Activated naive CD8-positive, alpha-beta T cell treated with anti-CD3 and anti-CD28 coated beads, Interleukin-2, amount 10 ng/mL, durations not matched to agents 7 days and 5 days (primary cell): ENCODE results near the gene SOAT2. TPM values are rescaled to one million over a fixed set of nuclear protein-coding genes. Genes with fewer than 3 reads are reported as not detected.

Source experiments
- ATAC-seq: fragments of 150-1000 bp; cut with Tn5 transposase; one replicate; pipeline ENCODE4 v1.10.0; 2021; ENCODE audit warnings: low read depth, moderate library complexity
- POLR2A ChIA-PET: fragments of 350-600 bp; sonication (Branson Sonifier 250); formaldehyde crosslinking; loops from one replicate; lab custom pipeline; 2021; ENCODE audit warnings: antibody characterized with exemption; lab: Charles Lee
- DNase-seq: peaks from one replicate; pipeline ENCODE4 v3.0.0; 2021
- H3K27ac Mint-ChIP-seq: one replicate; pipeline ENCODE4 v1.8.0; 2022; ENCODE audit warnings: mild to moderate bottlenecking, mixed read lengths
- H3K27me3 Mint-ChIP-seq: one replicate; pipeline ENCODE4 v1.8.0; 2022; ENCODE audit warnings: mild to moderate bottlenecking, moderate library complexity, mixed read lengths
- H3K36me3 Mint-ChIP-seq: one replicate; pipeline ENCODE4 v1.8.0; 2021; ENCODE audit warnings: mild to moderate bottlenecking, mixed read lengths
- H3K4me1 Mint-ChIP-seq: one replicate; pipeline ENCODE4 v1.8.0; 2021; ENCODE audit warnings: mixed read lengths
- H3K4me3 Mint-ChIP-seq: one replicate; pipeline ENCODE4 v1.8.0; 2022; ENCODE audit warnings: mild to moderate bottlenecking, moderate library complexity, mixed read lengths
- H3K9me3 Mint-ChIP-seq: one replicate; pipeline ENCODE4 v1.8.0; 2021; ENCODE audit warnings: mixed read lengths
- total RNA-seq, 2 experiments: library from RNA; stranded (reverse); gene quantifications; one replicate each; pipeline ENCODE4 v1.2.3, GENCODE V29; 2021

SOAT2 gene
- total RNA-seq, 2 experiments from 2014 or later = 9.8 to 10.4 TPM

DNA sequence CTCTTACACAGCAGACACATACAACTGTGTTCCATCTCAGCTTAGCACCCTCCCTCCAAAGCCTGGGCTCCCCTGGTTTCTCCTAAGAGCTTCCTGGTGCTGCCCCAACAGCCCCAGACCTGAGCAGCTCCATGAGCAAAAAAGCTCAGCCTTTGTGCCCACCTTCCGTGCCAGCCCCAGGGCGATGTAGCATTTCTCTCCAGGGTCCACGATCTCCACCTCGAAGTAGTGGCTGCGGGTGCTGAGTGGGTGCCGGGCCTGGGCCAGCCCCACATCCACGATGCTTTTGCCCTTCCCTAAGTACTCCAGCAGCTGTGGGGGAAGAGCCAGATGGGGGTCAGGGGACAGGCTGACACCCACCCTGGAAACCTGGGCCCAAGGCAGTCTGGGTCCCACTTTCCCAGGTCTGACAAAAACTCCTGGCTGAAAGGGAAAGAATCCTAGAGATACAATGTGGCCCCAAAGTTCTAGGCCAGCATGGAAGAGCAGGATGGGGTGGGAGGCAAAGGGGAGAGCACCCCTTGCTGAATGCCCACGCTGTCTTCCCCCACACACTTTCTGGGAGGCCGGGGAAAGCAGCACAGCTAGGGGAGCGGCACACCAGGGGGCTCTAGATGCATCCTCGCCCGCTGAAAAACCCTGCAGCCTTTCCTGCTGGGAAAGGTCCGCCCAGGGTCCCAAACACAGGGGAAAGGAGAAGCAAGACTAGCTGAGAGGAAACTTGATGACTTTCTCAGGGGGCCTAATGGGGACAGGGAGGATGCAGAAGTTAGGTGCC is 35.1 kb upstream of the SOAT2 start:
- POLR2A ChIA-PET = interaction anchor here (1.2 to 3.0 kb wide), 2 partner anchors 11 to 31 kb away, joined by 5 to 25 read pairs; partner anchors contain the start of genes IGFBP6 and SPRYD3
- H3K4me3 Mint-ChIP-seq = no peak overlapping the region
- H3K9me3 Mint-ChIP-seq = no peaks in the 10 kb centered on the region
- DNase-seq = no peak
- ATAC-seq = no peak
- H3K36me3 Mint-ChIP-seq = peaks cover 21% of the 10 kb centered on the region
- H3K4me1 Mint-ChIP-seq = peaks cover 8% of the 10 kb centered on the region
- H3K27me3 Mint-ChIP-seq = no peaks in the 10 kb centered on the region
- H3K27ac Mint-ChIP-seq = no peak overlapping the region

- Mint-ChIP-seq H3K9me3 (no peaks in the 10 kb centered on the region), H3K27ac (no peak overlapping the region), H3K4me1 (peaks cover 8% of the 10 kb centered on the region), H3K36me3 (peaks cover 19% of the 10 kb centered on the region), H3K4me3 (no peak overlapping the region), H3K27me3 (no peaks in the 10 kb centered on the region)
- DNase-seq = no peak
- ATAC-seq = no peak
- POLR2A ChIA-PET = interaction anchor here (1.9 kb wide), 1 partner anchor 10 kb away, joined by 10 read pairs; the partner anchor contains the start of gene SPRYD3
Observed at GRCh38 chr12:53068811-53069585, 34.3 kb upstream of the SOAT2 start.

DNA sequence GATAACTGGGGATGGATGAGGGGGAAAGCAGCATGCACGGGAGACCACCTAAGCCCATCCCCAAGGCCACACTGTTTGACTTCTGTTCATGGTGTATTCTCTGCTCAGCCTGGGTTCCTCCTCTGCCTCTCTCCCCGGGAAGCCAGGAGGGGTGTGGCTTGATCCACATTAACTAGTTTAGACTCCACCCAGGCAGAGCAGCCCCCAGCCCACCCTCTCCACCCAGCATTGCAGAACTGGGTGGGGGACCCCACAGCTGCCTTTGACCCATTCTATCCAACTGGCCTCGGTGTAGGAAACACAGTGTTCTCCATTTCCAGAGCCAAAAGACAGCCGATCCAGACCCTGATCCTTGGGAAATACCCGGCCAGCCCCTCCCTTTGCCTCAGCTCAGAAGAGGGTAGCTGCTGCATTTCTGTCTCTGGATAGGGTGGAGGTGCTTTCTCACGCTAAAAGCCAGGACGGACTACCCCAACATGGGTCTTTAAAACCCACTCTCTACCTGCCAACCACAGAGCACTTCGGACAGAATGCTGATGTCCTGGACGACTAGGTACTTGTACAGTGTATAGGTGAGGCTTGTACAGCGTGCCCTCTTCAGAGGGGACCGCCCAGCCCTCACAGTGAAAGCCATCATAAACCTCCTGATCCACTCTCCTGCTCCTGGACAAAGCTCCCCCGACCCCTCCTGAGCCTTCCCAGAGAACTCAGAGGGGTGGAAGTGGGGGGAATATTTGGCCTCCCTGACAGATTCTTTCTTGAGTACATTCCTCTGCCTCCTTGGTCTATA is 33.5 kb upstream of the SOAT2 start:
- no peaks in the 10 kb centered on the region for H3K27me3 Mint-ChIP-seq
- no peak overlapping the region for H3K4me3 Mint-ChIP-seq
- POLR2A ChIA-PET = interaction anchor here (1.3 to 1.9 kb wide), 2 partner anchors 9 to 34 kb away, joined by 5 to 10 read pairs; partner anchors contain the start of genes SOAT2 and SPRYD3
- no peak for ATAC-seq
- no peak for DNase-seq
- no peaks in the 10 kb centered on the region for H3K9me3 Mint-ChIP-seq
- H3K36me3 Mint-ChIP-seq = peaks cover 15% of the 10 kb centered on the region
- H3K27ac Mint-ChIP-seq = no peak overlapping the region
- peaks cover 10% of the 10 kb centered on the region for H3K4me1 Mint-ChIP-seq

GRCh38 chr12:53070877-53071492 is 32.3 kb upstream of the SOAT2 start:
- POLR2A ChIA-PET = interaction anchor here (0.9 to 1.3 kb wide), 2 partner anchors 28 to 33 kb away, joined by 3 to 5 read pairs; partner anchors contain the start of gene SOAT2
- Mint-ChIP-seq H3K36me3 (peaks cover 13% of the 10 kb centered on the region), H3K4me3 (no peak overlapping the region), H3K4me1 (peaks cover 8% of the 10 kb centered on the region), H3K27me3 (no peaks in the 10 kb centered on the region), H3K9me3 (no peaks in the 10 kb centered on the region), H3K27ac (no peak overlapping the region)
- DNase-seq = no peak
- no peak for ATAC-seq

- Mint-ChIP-seq H3K27ac (no peak overlapping the region), H3K9me3 (no peaks in the 10 kb centered on the region)
- POLR2A ChIA-PET = interaction anchor here (0.9 kb wide), 1 partner anchor 27 kb away, joined by 3 read pairs; no protein-coding TSS in a partner anchor
Observed at GRCh38 chr12:53071591-53072551, 31.4 kb upstream of the SOAT2 start.

GRCh38 chr12:53073881-53074280 is 29.4 kb upstream of the SOAT2 start:
- POLR2A ChIA-PET = no interaction called here
- H3K36me3 Mint-ChIP-seq = peaks cover 10% of the 10 kb centered on the region
- H3K27me3 Mint-ChIP-seq = no peaks in the 10 kb centered on the region
- DNase-seq = no peak
- H3K9me3 Mint-ChIP-seq = no peaks in the 10 kb centered on the region
- ATAC-seq = no peak
- H3K4me3 Mint-ChIP-seq = no peak overlapping the region
- H3K27ac Mint-ChIP-seq = no peak overlapping the region
- peaks cover 12% of the 10 kb centered on the region for H3K4me1 Mint-ChIP-seq

More at GRCh38 chr12:53071591-53072551, 31.4 kb upstream of the SOAT2 start:
- Mint-ChIP-seq H3K4me3 (no peak overlapping the region), H3K27me3 (no peaks in the 10 kb centered on the region), H3K4me1 (peaks cover 4% of the 10 kb centered on the region), H3K36me3 (peaks cover 8% of the 10 kb centered on the region)
- ATAC-seq = no peak
- no peak for DNase-seq

GRCh38 chr12:53074283-53074998 is 28.8 kb upstream of the SOAT2 start:
- POLR2A ChIA-PET = no interaction called here
- Mint-ChIP-seq H3K27me3 (no peaks in the 10 kb centered on the region), H3K27ac (peak overlapping the region; percentile 23), H3K4me3 (no peak overlapping the region), H3K4me1 (peaks cover 12% of the 10 kb centered on the region), H3K9me3 (no peaks in the 10 kb centered on the region), H3K36me3 (peaks cover 10% of the 10 kb centered on the region)
- DNase-seq (no peak), ATAC-seq (no peak)

DNA sequence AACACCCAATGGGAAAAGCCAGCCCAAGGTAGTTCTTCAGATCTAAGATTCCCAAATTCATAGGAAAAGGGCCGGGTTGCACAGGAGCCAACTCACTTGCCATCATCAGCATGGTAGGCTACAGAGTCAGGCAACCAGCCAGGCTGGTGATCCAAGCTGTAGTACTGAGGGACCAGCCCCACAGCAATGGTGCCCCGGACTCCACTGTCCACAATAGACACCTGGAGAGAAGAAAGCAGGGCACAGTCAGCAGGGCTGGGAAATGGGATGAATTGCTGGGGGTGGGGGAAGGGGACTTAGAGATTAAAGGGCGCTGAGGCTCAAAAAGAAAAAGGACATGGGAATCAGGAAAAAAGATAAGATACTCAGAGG is 28.3 kb upstream of the SOAT2 start:
- no peaks in the 10 kb centered on the region for H3K27me3 Mint-ChIP-seq
- no peak for ATAC-seq
- POLR2A ChIA-PET = interaction anchor here (0.8 kb wide), 1 partner anchor 9 kb away, joined by 3 read pairs; no protein-coding TSS in a partner anchor
- no peak overlapping the region for H3K4me3 Mint-ChIP-seq
- H3K4me1 Mint-ChIP-seq = peaks cover 15% of the 10 kb centered on the region
- DNase-seq = no peak
- H3K9me3 Mint-ChIP-seq = no peaks in the 10 kb centered on the region
- no peak overlapping the region for H3K27ac Mint-ChIP-seq
- peaks cover 10% of the 10 kb centered on the region for H3K36me3 Mint-ChIP-seq

DNA sequence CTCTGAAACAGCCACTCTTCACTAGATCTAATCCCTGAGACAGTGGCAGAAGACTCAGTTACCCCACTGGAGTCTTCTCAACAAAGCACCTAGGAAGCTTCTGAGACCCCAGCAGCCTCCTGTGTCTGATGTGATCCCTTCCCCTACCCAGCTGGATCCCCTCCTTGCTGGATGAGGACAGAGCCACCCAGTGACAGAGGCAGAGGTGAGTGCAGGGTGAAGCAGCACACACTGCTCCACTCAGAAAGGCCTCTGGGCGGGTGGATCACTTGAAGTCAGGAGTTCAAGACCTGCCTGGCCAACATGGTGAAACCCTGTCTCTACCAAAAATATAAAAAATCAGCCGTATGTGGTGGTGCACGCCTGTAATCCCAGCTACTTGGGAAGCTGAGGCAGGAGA is 26.8 kb upstream of the SOAT2 start:
- no peak for DNase-seq
- peaks cover 19% of the 10 kb centered on the region for H3K4me1 Mint-ChIP-seq
- no peaks in the 10 kb centered on the region for H3K27me3 Mint-ChIP-seq
- H3K9me3 Mint-ChIP-seq = no peaks in the 10 kb centered on the region
- ATAC-seq = no peak
- H3K27ac Mint-ChIP-seq = no peak overlapping the region
- peaks cover 12% of the 10 kb centered on the region for H3K36me3 Mint-ChIP-seq
- no peak overlapping the region for H3K4me3 Mint-ChIP-seq
- POLR2A ChIA-PET = interaction anchor here (1.0 to 1.2 kb wide), 2 partner anchors 10 to 23 kb away, joined by 3 to 5 read pairs; no protein-coding TSS in a partner anchor

- Mint-ChIP-seq H3K4me1 (peaks cover 18% of the 10 kb centered on the region), H3K36me3 (peaks cover 10% of the 10 kb centered on the region), H3K27ac (no peak overlapping the region), H3K4me3 (no peak overlapping the region), H3K27me3 (no peaks in the 10 kb centered on the region), H3K9me3 (no peaks in the 10 kb centered on the region)
- POLR2A ChIA-PET = interaction anchor here (1.0 kb wide), 1 partner anchor 11 kb away, joined by 3 read pairs; no protein-coding TSS in a partner anchor
- DNase-seq (no peak), ATAC-seq (no peak)
Observed at GRCh38 chr12:53077030-53077429, 26.3 kb upstream of the SOAT2 start.
